Ectodermal cell (in vitro differentiated cells): ENCODE measurements around the gene SLC25A26.

Experiments
- H3K27ac ChIP-seq: 2 replicates; pipeline ENCODE4 v1.7.0; 2013; ENCODE audit warnings: mild to moderate bottlenecking, low read depth, low read length; ENCODE audit not compliant: insufficient read depth, poor library complexity, severe bottlenecking
- H3K27me3 ChIP-seq: 2 replicates; pipeline ENCODE4 v1.7.0; 2013; ENCODE audit warnings: mild to moderate bottlenecking, low read length; ENCODE audit not compliant: insufficient read depth, control insufficient read depth, poor library complexity, severe bottlenecking
- H3K36me3 ChIP-seq: one replicate; pipeline ENCODE4 v1.7.0; 2013; ENCODE audit warnings: low read length; ENCODE audit not compliant: control insufficient read depth, insufficient read depth
- H3K4me1 ChIP-seq: one replicate; pipeline ENCODE4 v1.7.0; 2013; ENCODE audit warnings: low read length; ENCODE audit not compliant: control insufficient read depth, insufficient read depth
- H3K4me3 ChIP-seq: 2 replicates; pipeline ENCODE4 v1.7.0; 2013; ENCODE audit warnings: low read depth, low read length, control low read depth; ENCODE audit not compliant: insufficient read depth
- H3K9me3 ChIP-seq: 2 replicates; pipeline ENCODE4 v1.7.0; 2013; ENCODE audit warnings: mild to moderate bottlenecking, low read length, moderate library complexity; ENCODE audit not compliant: control insufficient read depth
- WGBS, 2 experiments: methylation state at CpG; one replicate each; pipeline ENCODE4 v1.1.7; 2013; ENCODE audit warnings: missing lambda C conversion rate in 2 of 2; 5-methylcytosine and 5-hydroxymethylcytosine counted together

Gene SLC25A26

GRCh38 chr3:66361356-66361755, 140.6 kb downstream of the SLC25A26 start:
- WGBS, 2 experiments = 93 to 95% methylated on average over 5 of the region's 5 CpGs
- no peak overlapping the region for H3K4me3 ChIP-seq
- H3K36me3 ChIP-seq = no peaks in the 10 kb centered on the region
- H3K4me1 ChIP-seq = no peaks in the 10 kb centered on the region
- no peaks in the 10 kb centered on the region for H3K9me3 ChIP-seq
- H3K27ac ChIP-seq = no peak overlapping the region
- no peaks in the 10 kb centered on the region for H3K27me3 ChIP-seq

GRCh38 chr3:66362541-66362941, 141.7 kb downstream of the SLC25A26 start:
- Histone ChIP-seq H3K4me3 (no peak overlapping the region), H3K9me3 (no peaks in the 10 kb centered on the region), H3K4me1 (no peaks in the 10 kb centered on the region), H3K27me3 (no peaks in the 10 kb centered on the region), H3K36me3 (no peaks in the 10 kb centered on the region), H3K27ac (no peak overlapping the region)
- WGBS, 2 experiments = 91 to 100% methylated on average over 2 to 3 of the region's 3 CpGs

GRCh38 chr3:66363148-66363547, 142.3 kb downstream of the SLC25A26 start:
- Histone ChIP-seq H3K27me3 (no peaks in the 10 kb centered on the region), H3K4me1 (no peaks in the 10 kb centered on the region), H3K36me3 (no peaks in the 10 kb centered on the region), H3K27ac (no peak overlapping the region), H3K4me3 (no peak overlapping the region), H3K9me3 (no peaks in the 10 kb centered on the region)
- 93 to 95% methylated on average over 6 of the region's 6 CpGs for WGBS, 2 experiments

GRCh38 chr3:66365080-66365479, 144.3 kb downstream of the SLC25A26 start:
- Histone ChIP-seq H3K27ac (no peak overlapping the region), H3K36me3 (no peaks in the 10 kb centered on the region), H3K4me3 (no peak overlapping the region), H3K9me3 (no peaks in the 10 kb centered on the region), H3K4me1 (no peaks in the 10 kb centered on the region), H3K27me3 (no peaks in the 10 kb centered on the region)
- WGBS, 2 experiments = 90 to 91% methylated on average over 4 of the region's 5 CpGs

GRCh38 chr3:66366747-66367146, 145.9 kb downstream of the SLC25A26 start:
- Histone ChIP-seq H3K4me3 (no peak overlapping the region), H3K27me3 (no peaks in the 10 kb centered on the region), H3K36me3 (no peaks in the 10 kb centered on the region), H3K9me3 (no peaks in the 10 kb centered on the region), H3K4me1 (no peaks in the 10 kb centered on the region), H3K27ac (no peak overlapping the region)
- WGBS, 2 experiments = 90 to 91% methylated on average over 7 of the region's 7 CpGs

- no peaks in the 10 kb centered on the region for H3K27me3 ChIP-seq
- WGBS, 2 experiments = 86 to 90% methylated on average over 2 of the region's 3 CpGs
- H3K27ac ChIP-seq = no peak overlapping the region
- H3K4me3 ChIP-seq = no peak overlapping the region
- H3K36me3 ChIP-seq = no peaks in the 10 kb centered on the region
- H3K9me3 ChIP-seq = no peaks in the 10 kb centered on the region
- H3K4me1 ChIP-seq = no peaks in the 10 kb centered on the region
These were observed 147.2 kb downstream of the SLC25A26 start for GRCh38 chr3:66367979-66368378.

GRCh38 chr3:66370179-66370578, 149.4 kb downstream of the SLC25A26 start:
- Histone ChIP-seq H3K36me3 (no peaks in the 10 kb centered on the region), H3K27ac (no peak overlapping the region), H3K4me3 (no peak overlapping the region), H3K9me3 (no peaks in the 10 kb centered on the region), H3K4me1 (no peaks in the 10 kb centered on the region), H3K27me3 (no peaks in the 10 kb centered on the region)
- 92 to 93% methylated on average over 7 of the region's 7 CpGs for WGBS, 2 experiments

GRCh38 chr3:66371432-66371831, 150.6 kb downstream of the SLC25A26 start:
- no peaks in the 10 kb centered on the region for H3K4me1 ChIP-seq
- H3K4me3 ChIP-seq = no peak overlapping the region
- H3K27ac ChIP-seq = no peak overlapping the region
- peaks cover 4% of the 10 kb centered on the region for H3K36me3 ChIP-seq
- no peaks in the 10 kb centered on the region for H3K9me3 ChIP-seq
- no peaks in the 10 kb centered on the region for H3K27me3 ChIP-seq
- 91% methylated on average over 7 of the region's 7 CpGs for whole genome bisulfite sequencing, 2 experiments

GRCh38 chr3:66372681-66373350, 152.0 kb downstream of the SLC25A26 start:
- Histone ChIP-seq H3K27ac (no peak overlapping the region), H3K9me3 (no peaks in the 10 kb centered on the region), H3K27me3 (no peaks in the 10 kb centered on the region), H3K4me3 (no peak overlapping the region), H3K36me3 (peaks cover 17% of the 10 kb centered on the region), H3K4me1 (no peaks in the 10 kb centered on the region)
- WGBS, 2 experiments = 79 to 83% methylated on average over 18 of the region's 18 CpGs

GRCh38 chr3:66376568-66376967, 155.8 kb downstream of the SLC25A26 start:
- H3K4me3 ChIP-seq = no peak overlapping the region
- peaks cover 46% of the 10 kb centered on the region for H3K36me3 ChIP-seq
- H3K27me3 ChIP-seq = no peaks in the 10 kb centered on the region
- H3K27ac ChIP-seq = no peak overlapping the region
- no peaks in the 10 kb centered on the region for H3K4me1 ChIP-seq
- 95 to 98% methylated on average over 2 of the region's 2 CpGs for WGBS, 2 experiments
- H3K9me3 ChIP-seq = no peaks in the 10 kb centered on the region

GRCh38 chr3:66377800-66378199, 157.0 kb downstream of the SLC25A26 start:
- Histone ChIP-seq H3K9me3 (no peaks in the 10 kb centered on the region), H3K27ac (no peak overlapping the region), H3K36me3 (peaks cover 52% of the 10 kb centered on the region), H3K27me3 (no peaks in the 10 kb centered on the region), H3K4me1 (no peaks in the 10 kb centered on the region), H3K4me3 (no peak overlapping the region)
- 85 to 87% methylated on average over 5 of the region's 5 CpGs for WGBS, 2 experiments
